Heart left ventricle (tissue), 13 donors: ENCODE data around the gene MAN2A2.

ENCODE experiments used
- POLR2A ChIP-seq, 2 donors: fragments of 450-650 bp; IDR thresholded peaks; one replicate each; pipeline ENCODE4 v1.6.1; 2017; ENCODE audit warnings: antibody characterized with exemption in 2 of 2, mild to moderate bottlenecking in 2 of 2, moderate library complexity in 2 of 2
- TF ChIP-seq, protein P1 (sequence below), 12 donors: fragments of 200-600 bp; sonication (generic) in 4 of 12; IDR thresholded peaks; one replicate each; pipeline versions ENCODE4 v1.5.0 to v1.8.0; 2018 to 2022; ENCODE audit warnings: antibody characterized with exemption in 12 of 12, mild to moderate bottlenecking in 5 of 12
- donor health status: ischemic (EF 13 %, LVEDD 7.1; RV severe dilation, severe dysfunction).
- donor health status: DM: no; HTN: yes; CAD: no.
- donor health status: DM: no; HTN: no; CAD: no.
- donor health status: ischemic (EF 25% LVEDD 6.9; RV normal size, moderate dysfunction).
- donor health status: ischemic (EF 25% LVEDD 5.7; RV mildly dilated, moderate dysfunction).
- donor health status: ischemic (EF 35%, LVEDD 5.7; RV mildly dilated, moderate dysfunction).
- donor health status: nonischemic (EF 11% LVEDD 7.7; RV severe dilation, severe dysfunction).
- donor health status: DM: yes; HTN: yes; CAD: no.
- donor health status: PGD.
- donor health status: ischemic (EF 29% LVEDD 5.4; RV normal size, mild dysfunction).
- donor health status: nonischemic (EF 23%, LVEDD 6.1; RV moderate dilation, normal function).

DNA sequence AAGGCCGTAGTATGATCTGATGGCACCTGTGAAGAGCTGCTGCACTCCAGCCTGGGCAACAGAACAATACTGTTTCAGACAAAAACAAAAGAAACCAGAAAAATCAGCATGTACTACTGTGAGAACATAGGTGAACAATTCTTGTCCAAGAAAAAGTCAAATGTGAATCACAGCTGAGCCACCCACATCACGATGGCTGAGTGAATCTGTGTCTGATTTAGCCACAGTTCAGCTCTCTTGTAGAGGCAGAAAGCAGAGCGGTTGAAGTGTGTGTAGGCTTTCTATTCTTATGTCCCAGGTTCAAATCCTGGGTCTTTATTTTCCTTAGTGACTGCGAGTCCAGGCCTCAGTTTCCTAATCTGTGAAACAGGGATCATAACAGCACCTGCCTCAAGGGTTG is 39.1 kb upstream of the MAN2A2 start:
- TF ChIP-seq, protein P1, sequence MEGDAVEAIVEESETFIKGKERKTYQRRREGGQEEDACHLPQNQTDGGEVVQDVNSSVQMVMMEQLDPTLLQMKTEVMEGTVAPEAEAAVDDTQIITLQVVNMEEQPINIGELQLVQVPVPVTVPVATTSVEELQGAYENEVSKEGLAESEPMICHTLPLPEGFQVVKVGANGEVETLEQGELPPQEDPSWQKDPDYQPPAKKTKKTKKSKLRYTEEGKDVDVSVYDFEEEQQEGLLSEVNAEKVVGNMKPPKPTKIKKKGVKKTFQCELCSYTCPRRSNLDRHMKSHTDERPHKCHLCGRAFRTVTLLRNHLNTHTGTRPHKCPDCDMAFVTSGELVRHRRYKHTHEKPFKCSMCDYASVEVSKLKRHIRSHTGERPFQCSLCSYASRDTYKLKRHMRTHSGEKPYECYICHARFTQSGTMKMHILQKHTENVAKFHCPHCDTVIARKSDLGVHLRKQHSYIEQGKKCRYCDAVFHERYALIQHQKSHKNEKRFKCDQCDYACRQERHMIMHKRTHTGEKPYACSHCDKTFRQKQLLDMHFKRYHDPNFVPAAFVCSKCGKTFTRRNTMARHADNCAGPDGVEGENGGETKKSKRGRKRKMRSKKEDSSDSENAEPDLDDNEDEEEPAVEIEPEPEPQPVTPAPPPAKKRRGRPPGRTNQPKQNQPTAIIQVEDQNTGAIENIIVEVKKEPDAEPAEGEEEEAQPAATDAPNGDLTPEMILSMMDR (IDR thresholded peaks at IDR 0.05): no peak
- TF ChIP-seq POLR2A (IDR thresholded peaks at IDR 0.05): no peak
